HepG2 (cell line): ENCODE data around the gene CCDC196. TPM values are rescaled to one million over a fixed set of nuclear protein-coding genes. Genes with fewer than 3 reads are reported as not detected.

ENCODE experiments used
- ATAC-seq: fragments of 200-7000 bp; cut with Tn5 transposase; 3 replicates; pipeline ENCODE4 v1.9.1; 2020; ENCODE audit warnings: mild to moderate bottlenecking, moderate library complexity
- BruUV-seq: library from RNA; stranded (reverse); fragments of 400-500 nt; replicated peaks from 2 replicates; lab custom pipeline; 2021; lab: Mats Ljungman, UMichigan
- CTCF ChIA-PET: fragments of 300-600 bp; formaldehyde crosslinking; extraction: SDS; loops from one replicate; lab custom pipeline; 2021; ENCODE audit warnings: low total read pairs, inconsistent platforms, low intra/inter-chr PET ratio; lab: Yijun Ruan, JAX
- POLR2A ChIA-PET: fragments of 350-600 bp; sonication (Branson Sonifier 250); formaldehyde crosslinking; loops from one replicate; lab custom pipeline; 2020; ENCODE audit warnings: antibody characterized with exemption, inconsistent platforms; lab: Yijun Ruan, JAX
- DNase-seq: peaks from one replicate; pipeline ENCODE4 v3.0.0-alpha.2; 2015; ENCODE audit warnings: low spot score
- FAIRE-seq: peaks from 3 replicates; lab custom pipeline; 2011; peaks lifted over from hg19 to GRCh38; lab: Jason Lieb, UNC
- H2AFZ ChIP-seq: one replicate; pipeline ENCODE4 v1.6.1; 2011; ENCODE audit warnings: low read length, inconsistent platforms
- H3K27ac ChIP-seq: fragments of 300-600 bp; 3 replicates; pipeline ENCODE4 v1.8.0; 2011; ENCODE audit warnings: mixed run types, mild to moderate bottlenecking, mixed read lengths, low read length, inconsistent platforms; ENCODE audit not compliant: insufficient read depth; ENCODE audit errors: extremely low read length
- H3K27me3 ChIP-seq, 2 experiments: fragments of 200-600 bp in 1 of 2; 2 replicates in 1 of 2; 3 replicates in 1 of 2; pipeline versions ENCODE4 v1.6.0 to v1.8.0; 2011; ENCODE audit warnings: low read length in 2 of 2, mild to moderate bottlenecking in 2 of 2, moderate library complexity in 2 of 2, inconsistent platforms in 1 of 2; ENCODE audit not compliant: insufficient read depth in 2 of 2, control insufficient read depth in 1 of 2
- H3K36me3 ChIP-seq, 2 experiments: fragments of 200-600 bp in 1 of 2; replicated peaks in 1 of 2; 2 replicates in 1 of 2; 3 replicates in 1 of 2; pipeline versions ENCODE4 v1.5.1 to v1.8.0; 2011; ENCODE audit warnings: low read length in 2 of 2, inconsistent platforms in 1 of 2; ENCODE audit not compliant: insufficient read depth in 2 of 2, control insufficient read depth in 1 of 2
- H3K4me1 ChIP-seq: 2 replicates; pipeline ENCODE4 v1.5.1; 2012; ENCODE audit warnings: low read length, inconsistent platforms; ENCODE audit not compliant: insufficient read depth
- H3K4me2 ChIP-seq: 2 replicates; pipeline ENCODE4 v1.6.0; 2011; ENCODE audit warnings: low read depth, low read length, inconsistent platforms
- H3K4me3 ChIP-seq, 3 experiments: fragments of 200-600 bp in 1 of 3; sonication (generic), shearing (Covaris generic) in 1 of 3; replicated peaks in 1 of 3; 2 replicates each; pipeline ENCODE4 v1.5.1; 2011 to 2016; ENCODE audit warnings: low read length in 3 of 3, inconsistent platforms in 2 of 3, low read depth in 2 of 3, mild to moderate bottlenecking in 2 of 3, control low read depth in 1 of 3, mixed read lengths in 1 of 3; ENCODE audit not compliant: insufficient read depth in 1 of 3
- H3K79me2 ChIP-seq: one replicate; pipeline ENCODE4 v1.6.1; 2011; ENCODE audit warnings: low read length, inconsistent platforms; ENCODE audit not compliant: insufficient read depth
- H3K9ac ChIP-seq: 2 replicates; pipeline ENCODE4 v1.6.0; 2011; ENCODE audit warnings: mild to moderate bottlenecking, low read depth, low read length, inconsistent platforms; ENCODE audit not compliant: insufficient read depth
- H3K9me3 ChIP-seq: 2 replicates; pipeline ENCODE4 v1.5.1; 2012; ENCODE audit warnings: mild to moderate bottlenecking, low read length
- H4K20me1 ChIP-seq: 2 replicates; pipeline ENCODE4 v1.6.0; 2011; ENCODE audit warnings: inconsistent platforms, mild to moderate bottlenecking, low read length, moderate library complexity; ENCODE audit not compliant: insufficient read depth
- AGO1 ChIP-seq: fragments of 200-400 bp; formaldehyde crosslinking; IDR thresholded peaks from 2 replicates; pipeline ENCODE4 v1.6.1; 2017; ENCODE audit warnings: mild to moderate bottlenecking, low read depth, low read length, moderate library complexity; ENCODE audit not compliant: poor library complexity, severe bottlenecking
- ELF1 ChIP-seq: sonication (generic); formaldehyde crosslinking; IDR thresholded peaks from 2 replicates; pipeline ENCODE4 v1.4.0; 2020; ENCODE audit warnings: missing genetic modification reagents
- ESRRA ChIP-seq: sonication (generic); formaldehyde crosslinking; IDR thresholded peaks from 2 replicates; pipeline ENCODE4 v1.5.1; 2020; ENCODE audit warnings: mild to moderate bottlenecking, low read depth, missing genetic modification reagents
- FOSL2 ChIP-seq: sonication (generic); formaldehyde crosslinking; IDR thresholded peaks from 2 replicates; pipeline ENCODE4 v1.4.0; 2020; ENCODE audit warnings: missing genetic modification reagents
- GLMP ChIP-seq: sonication (generic); formaldehyde crosslinking; IDR thresholded peaks from 2 replicates; pipeline ENCODE4 v1.9.0; 2021; ENCODE audit warnings: missing genetic modification reagents, mild to moderate bottlenecking, borderline replicate concordance
- HDAC2 ChIP-seq: sonication (generic); formaldehyde crosslinking; IDR thresholded peaks from 2 replicates; pipeline ENCODE4 v1.4.0; 2020; ENCODE audit warnings: missing genetic modification reagents
- MLXIP ChIP-seq: sonication (generic); formaldehyde crosslinking; IDR thresholded peaks from 2 replicates; pipeline ENCODE4 v1.9.0; 2021; ENCODE audit warnings: missing genetic modification reagents, borderline replicate concordance
- ZBTB1 ChIP-seq: sonication (generic); formaldehyde crosslinking; IDR thresholded peaks from 2 replicates; pipeline ENCODE4 v1.4.0; 2020; ENCODE audit warnings: missing genetic modification reagents, borderline replicate concordance
- ZNF710 ChIP-seq: sonication (generic); formaldehyde crosslinking; IDR thresholded peaks from 2 replicates; pipeline ENCODE4 v1.5.0; 2020; ENCODE audit warnings: mild to moderate bottlenecking, missing genetic modification reagents, borderline replicate concordance
- ZNF788 ChIP-seq: sonication (generic); formaldehyde crosslinking; IDR thresholded peaks from 2 replicates; pipeline ENCODE4 v1.5.0; 2020; ENCODE audit warnings: mild to moderate bottlenecking, missing genetic modification reagents, borderline replicate concordance
- WGBS: methylation state at CpG from one replicate; pipeline ENCODE4 v1.1.6; 2017; ENCODE audit warnings: low lambda C conversion rate; 5-methylcytosine and 5-hydroxymethylcytosine counted together
- in situ Hi-C: cut with HindIII; loops from 2 replicates; pipeline ENCODE4 v1.10.0; 2017; ENCODE audit warnings: low pct_unique_long_range_greater_than_20kb; ENCODE audit not compliant: extremely low pct_ligation_motif_present
- intact Hi-C: fragments of 100-400 bp; cut with micrococcal nuclease; formaldehyde crosslinking; loops from one replicate; pipeline ENCODE4 v1.10.0; 2022; ENCODE audit not compliant: unreplicated experiment
- polyA plus RNA-seq, 8 experiments: library from polyadenylated mRNA; depleted of rRNA in 3 of 8; stranded (reverse) in 7 of 8; unstranded in 1 of 8; fragments of >200 nt; fragmentation: Illumina TruSeq in 4 of 8; extraction: Trizol in 4 of 8; gene quantifications; 2 replicates each; pipeline versions ENCODE4 v1.2.1 to v1.2.3, GENCODE V29; 2011 to 2016; ENCODE audit warnings: low read depth in 4 of 8, missing spikeins in 1 of 8, mixed read lengths in 1 of 8; ENCODE audit not compliant: insufficient read depth in 1 of 8
- total RNA-seq, 5 experiments: library from RNA; depleted of rRNA; stranded (reverse); fragments of >200 nt; fragmentation: Illumina TruSeq; extraction: Trizol; gene quantifications; 2 replicates each; pipeline ENCODE4 v1.2.3, GENCODE V29; 2016; ENCODE audit warnings: low read depth in 1 of 5

The CCDC196 gene
- total and polyA plus RNA-seq, 2 of the 13 experiments (the other 11 are each of a cell fraction or from before 2014, with no cell fraction given) = not detected

GRCh38 chr14:66459603-66460002 is 26.6 kb upstream of the CCDC196 start (continued):
- TF ChIP-seq MLXIP (CRISPR knock-in tag) = no peak
- no peak for TF ChIP-seq ZNF710 (CRISPR knock-in tag)
- no peak for TF ChIP-seq ZBTB1 (CRISPR knock-in tag)
- no peak for TF ChIP-seq ELF1 (CRISPR knock-in tag)
- TF ChIP-seq AGO1 = no peak
- no peak for TF ChIP-seq ESRRA (CRISPR knock-in tag)
- TF ChIP-seq FOSL2 (CRISPR knock-in tag) = no peak
- TF ChIP-seq, all 625 proteins: peak for 0

GRCh38 chr14:66464261-66464660 is 21.9 kb upstream of the CCDC196 start:
- ATAC-seq (no peak), FAIRE-seq (no peak), DNase-seq (no peak)
- Histone ChIP-seq H3K36me3 (no peaks in the 10 kb centered on the region), H3K4me2 (no peak overlapping the region), H3K27ac (no peak overlapping the region), H3K27me3 (no peaks in the 10 kb centered on the region), H2AFZ (no peak overlapping the region), H3K9me3 (peaks cover 7% of the 10 kb centered on the region), H3K9ac (no peak overlapping the region), H3K4me1 (no peaks in the 10 kb centered on the region), H3K4me3 (no peak overlapping the region), H3K79me2 (no peaks in the 10 kb centered on the region), H4K20me1 (no peaks in the 10 kb centered on the region)
- intact Hi-C loops = no loop called here
- TF ChIP-seq ZNF788 (no peak), HDAC2 (CRISPR knock-in tag) (no peak), GLMP (CRISPR knock-in tag) (no peak)
- in situ Hi-C loops = no loop called here
- BruUV-seq = no TSS peak
- WGBS = 51% methylated on average over 3 of the region's 3 CpGs
- ChIA-PET CTCF (no interaction called here), POLR2A (no interaction called here)
